Measurements from ENCODE around the gene IGF2BP2.
"Not testable (repeated sequence)": the region's sequence is repeated elsewhere in the genome, so short reads cannot be mapped to it uniquely, and the experiment has no call there.

Gene IGF2BP2

GRCh38 chr3:185831990-185832389 is 7.1 kb upstream of the IGF2BP2 start:
- no peak for DNase-seq

GRCh38 chr3:185831195-185831594 is 6.4 kb upstream of the IGF2BP2 start:
- no peak for DNase-seq

- no peak for DNase-seq
Observed at GRCh38 chr3:185830018-185830797, 5.4 kb upstream of the IGF2BP2 start.

GRCh38 chr3:185828755-185829154 is 3.9 kb upstream of the IGF2BP2 start:
- DNase-seq, result no peak

GRCh38 chr3:185827595-185828344 is 2.9 kb upstream of the IGF2BP2 start:
- DNase-seq, result no peak

GRCh38 chr3:185825639-185826481 is 1.0 kb upstream of the IGF2BP2 start:
- DNase-seq, result peak; percentile 39

GRCh38 chr3:185824051-185825005 is 514 bp downstream of the IGF2BP2 start:
- no peak for DNase-seq

- peak; percentile 17 for DNase-seq
Observed at GRCh38 chr3:185823078-185824044, 1.5 kb downstream of the IGF2BP2 start.

- DNase-seq, result no peak
Observed at GRCh38 chr3:185822221-185823000, 2.4 kb downstream of the IGF2BP2 start.

GRCh38 chr3:185820973-185821758 is 3.7 kb downstream of the IGF2BP2 start:
- DNase-seq, result no peak

GRCh38 chr3:185818267-185818875 is 6.5 kb downstream of the IGF2BP2 start:
- DNase-seq, result no peak

GRCh38 chr3:185815391-185816282 is 9.2 kb downstream of the IGF2BP2 start:
- no peak for DNase-seq

- DNase-seq, result no peak
Observed at GRCh38 chr3:185813691-185814215, 11.1 kb downstream of the IGF2BP2 start.

- no peak for DNase-seq
Observed at GRCh38 chr3:185813205-185813604, 11.6 kb downstream of the IGF2BP2 start.

GRCh38 chr3:185807445-185808068 is 17.3 kb downstream of the IGF2BP2 start:
- DNase-seq, result no peak

GRCh38 chr3:185798831-185799110 is 26.1 kb downstream of the IGF2BP2 start:
- DNase-seq, result not testable (repeated sequence)
